GM10266 (cell line): ENCODE data around the gene COQ8B.

Experiments used
- DNase-seq: peaks from one replicate; pipeline ENCODE4 v3.0.0; 2012; ENCODE audit errors: extremely low spot score
- TF ChIP-seq, protein P1 (sequence below): IDR thresholded peaks from 2 replicates; pipeline ENCODE4 v1.5.1; 2012; ENCODE audit warnings: mild to moderate bottlenecking, low read depth; ENCODE audit not compliant: control insufficient read depth, insufficient read depth; ENCODE audit errors: missing control alignments

COQ8B gene

DNA sequence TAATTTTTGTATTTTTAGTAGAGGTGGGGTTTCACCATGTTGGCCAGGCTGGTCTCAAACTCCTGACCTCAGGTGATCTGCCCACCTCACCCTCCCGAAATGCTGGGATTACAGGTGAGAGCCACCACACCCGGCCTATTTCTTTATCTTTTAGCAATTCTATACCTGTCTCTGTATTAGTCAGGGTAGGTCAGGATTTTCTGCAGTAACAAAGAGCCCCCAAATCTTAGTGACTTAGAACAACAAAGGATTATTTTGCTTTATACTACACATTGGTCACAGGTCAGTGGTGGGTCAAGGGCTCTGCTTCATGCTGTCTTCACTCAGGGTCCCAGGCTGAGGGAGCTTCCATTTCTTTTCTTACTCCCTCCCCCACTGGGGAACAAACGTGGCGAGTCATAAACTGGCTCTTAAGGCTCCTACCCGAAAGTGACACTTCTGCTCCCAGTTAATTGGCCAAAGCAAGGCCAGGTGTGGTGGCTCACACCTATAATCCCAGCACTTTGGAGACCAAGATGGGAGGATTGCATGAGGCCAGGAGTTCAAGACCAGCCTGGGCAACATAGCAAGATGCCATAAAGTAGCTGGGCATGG lies 7.1 kb upstream of the COQ8B start:
- no peak for DNase-seq
- TF ChIP-seq, protein P1, sequence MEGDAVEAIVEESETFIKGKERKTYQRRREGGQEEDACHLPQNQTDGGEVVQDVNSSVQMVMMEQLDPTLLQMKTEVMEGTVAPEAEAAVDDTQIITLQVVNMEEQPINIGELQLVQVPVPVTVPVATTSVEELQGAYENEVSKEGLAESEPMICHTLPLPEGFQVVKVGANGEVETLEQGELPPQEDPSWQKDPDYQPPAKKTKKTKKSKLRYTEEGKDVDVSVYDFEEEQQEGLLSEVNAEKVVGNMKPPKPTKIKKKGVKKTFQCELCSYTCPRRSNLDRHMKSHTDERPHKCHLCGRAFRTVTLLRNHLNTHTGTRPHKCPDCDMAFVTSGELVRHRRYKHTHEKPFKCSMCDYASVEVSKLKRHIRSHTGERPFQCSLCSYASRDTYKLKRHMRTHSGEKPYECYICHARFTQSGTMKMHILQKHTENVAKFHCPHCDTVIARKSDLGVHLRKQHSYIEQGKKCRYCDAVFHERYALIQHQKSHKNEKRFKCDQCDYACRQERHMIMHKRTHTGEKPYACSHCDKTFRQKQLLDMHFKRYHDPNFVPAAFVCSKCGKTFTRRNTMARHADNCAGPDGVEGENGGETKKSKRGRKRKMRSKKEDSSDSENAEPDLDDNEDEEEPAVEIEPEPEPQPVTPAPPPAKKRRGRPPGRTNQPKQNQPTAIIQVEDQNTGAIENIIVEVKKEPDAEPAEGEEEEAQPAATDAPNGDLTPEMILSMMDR = no peak

DNA sequence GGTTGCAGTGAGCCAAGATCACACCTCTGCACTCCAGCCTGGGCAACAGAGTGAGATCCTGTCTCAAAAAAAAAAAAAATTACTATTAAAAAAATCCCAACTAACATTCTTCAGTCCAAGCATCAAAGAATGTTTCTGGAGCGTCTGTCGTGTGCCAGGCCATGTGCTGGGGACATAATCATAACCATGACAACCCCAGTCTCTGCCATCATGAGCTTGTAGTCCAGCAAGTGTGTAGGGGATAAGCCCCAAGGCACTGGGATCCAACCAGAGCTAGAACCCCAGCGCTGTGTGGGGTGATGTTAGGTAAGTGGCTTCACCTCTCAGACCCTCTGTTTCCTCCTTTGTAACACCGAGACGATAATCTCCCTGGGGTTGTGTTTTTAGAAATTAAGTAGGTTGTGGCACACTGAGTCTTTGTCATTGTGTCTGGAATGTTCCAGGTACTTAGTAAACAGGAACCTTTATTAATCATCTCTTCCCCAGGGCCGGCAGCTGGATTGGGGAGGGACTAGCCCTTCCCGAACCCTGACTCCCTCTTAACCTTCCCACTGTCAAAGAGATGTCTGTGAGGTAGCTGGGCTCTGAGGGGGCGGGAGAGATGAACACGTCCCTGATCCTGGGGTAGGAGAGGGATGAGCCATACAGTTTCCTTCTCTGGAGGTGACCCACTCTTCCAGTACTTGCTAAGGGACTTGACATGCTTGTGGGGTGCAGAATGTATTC lies 5.4 kb upstream of the COQ8B start:
- TF ChIP-seq, protein P1 = no peak
- DNase-seq = no peak

DNA sequence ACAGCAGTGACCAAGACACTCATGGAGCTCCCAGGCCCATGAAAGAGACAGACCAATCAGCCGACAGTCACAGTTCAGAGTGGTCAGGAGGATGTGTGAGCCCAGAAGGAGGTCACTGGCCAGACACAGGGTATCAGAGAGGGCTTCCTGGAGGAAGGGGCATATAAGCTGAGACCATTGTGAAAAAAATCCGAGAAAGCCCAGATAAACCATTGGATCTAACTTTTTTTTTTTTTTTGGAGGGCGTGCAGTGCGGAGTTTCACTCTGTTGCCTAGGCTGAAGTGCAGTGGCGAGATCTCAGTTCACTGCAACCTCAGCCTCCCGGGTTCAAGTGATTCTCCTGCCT lies 4.4 kb upstream of the COQ8B start:
- no peak for DNase-seq
- TF ChIP-seq, protein P1 = no peak

DNA sequence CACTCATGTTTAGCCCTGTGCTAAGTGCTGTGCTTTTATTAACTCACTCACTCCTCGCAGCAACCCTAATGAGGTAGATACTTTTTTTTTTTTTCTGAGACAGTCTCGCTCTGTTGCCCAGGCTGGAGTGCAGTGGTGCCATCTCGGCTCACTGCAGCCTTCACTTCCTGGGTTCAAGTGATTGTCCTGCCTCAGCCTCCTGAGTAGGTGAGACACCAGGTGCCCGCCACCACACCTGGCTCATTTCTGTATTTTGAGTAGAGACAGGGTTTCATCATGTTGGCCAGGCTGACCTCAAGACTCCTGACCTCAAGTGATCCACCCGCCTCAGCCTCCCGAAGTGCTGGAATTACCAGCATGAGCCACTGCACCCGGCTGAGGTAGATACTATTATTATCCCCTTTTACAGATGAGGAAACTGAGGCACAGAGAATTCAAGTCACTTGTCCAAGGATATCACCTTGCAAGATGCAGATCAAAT lies 2.8 kb upstream of the COQ8B start:
- no peak for DNase-seq
- TF ChIP-seq, protein P1 = no peak

DNA sequence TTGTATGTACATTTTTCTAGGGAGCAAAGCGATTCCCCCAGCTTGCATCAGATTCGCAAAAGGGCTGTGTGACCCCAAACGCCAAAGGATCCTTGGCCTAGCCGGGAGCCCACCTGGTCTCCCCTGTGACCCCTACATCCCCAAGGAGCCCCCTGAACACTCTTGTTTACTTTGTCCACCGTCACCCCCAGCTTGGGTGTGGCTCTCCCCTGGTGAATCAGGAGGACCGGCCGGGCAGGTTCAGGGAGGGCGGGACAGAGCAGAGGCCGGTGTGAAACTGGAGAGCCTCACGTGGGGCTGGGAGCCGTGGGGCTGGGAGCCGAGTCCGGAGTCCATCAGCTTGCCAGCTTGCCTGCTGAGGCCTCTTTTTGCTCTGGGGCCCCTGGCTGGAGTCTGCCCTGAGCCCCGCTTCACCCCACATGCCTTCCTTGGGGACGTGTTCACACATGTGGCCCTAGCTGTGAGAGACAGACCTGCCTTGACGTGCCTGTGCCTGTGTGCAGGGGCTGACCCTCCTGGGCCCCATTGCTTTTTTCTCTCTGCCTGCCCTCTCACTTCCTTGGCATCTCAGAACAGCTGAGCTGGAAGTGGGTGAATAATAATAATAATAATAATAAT lies 2.2 kb upstream of the COQ8B start:
- TF ChIP-seq, protein P1 = no peak
- DNase-seq = peak; percentile 50

DNA sequence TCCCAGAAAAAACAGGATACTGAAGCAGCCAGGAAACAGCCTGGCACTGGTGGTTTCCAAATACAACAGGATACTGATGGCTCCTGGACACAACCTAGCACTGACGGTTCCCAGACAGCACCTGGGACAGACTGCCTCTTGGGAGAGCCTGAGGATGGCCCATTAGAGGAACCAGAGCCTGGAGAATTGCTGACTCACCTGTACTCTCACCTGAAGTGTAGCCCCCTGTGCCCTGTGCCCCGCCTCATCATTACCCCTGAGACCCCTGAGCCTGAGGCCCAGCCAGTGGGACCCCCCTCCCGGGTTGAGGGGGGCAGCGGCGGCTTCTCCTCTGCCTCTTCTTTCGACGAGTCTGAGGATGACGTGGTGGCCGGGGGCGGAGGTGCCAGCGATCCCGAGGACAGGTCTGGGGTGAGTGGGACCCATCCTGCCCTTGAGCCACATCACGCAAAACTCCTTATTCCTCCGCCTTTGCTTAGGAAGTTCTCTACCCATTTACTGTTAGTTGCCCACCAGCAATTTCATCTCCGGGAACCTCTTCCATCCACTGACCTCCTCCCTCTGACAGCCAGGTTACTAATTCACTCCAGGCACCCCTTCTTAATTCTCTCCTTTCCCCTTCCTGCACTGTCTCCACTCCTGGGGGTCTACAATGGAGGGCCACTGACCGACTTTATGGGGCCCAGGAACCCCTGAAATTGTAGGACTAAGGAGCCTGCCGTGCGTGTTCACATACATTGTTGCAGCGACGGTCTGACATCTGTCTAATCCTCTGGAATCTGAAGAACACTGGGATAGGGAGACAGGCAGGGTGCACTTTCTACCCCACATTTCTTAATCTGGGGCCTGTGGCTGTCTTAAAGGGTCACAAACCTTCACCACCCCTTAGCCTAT lies 1.4 kb upstream of the COQ8B start:
- TF ChIP-seq, protein P1 = no peak
- no peak for DNase-seq
